GM23338 (cell line): ENCODE data around the gene ANKFY1. TPM values are rescaled to one million over a fixed set of nuclear protein-coding genes. Genes with fewer than 3 reads are reported as not detected.

Source experiments
- ATAC-seq: fragments of 200-7000 bp; cut with Tn5 transposase; 3 replicates; pipeline ENCODE4 v1.9.1; 2020
- DNase-seq: peaks from one replicate; pipeline ENCODE4 v3.0.0-alpha.2; 2015; ENCODE audit warnings: low spot score
- H2AFZ ChIP-seq: fragments of 200-600 bp; sonication (generic); 2 replicates; pipeline ENCODE4 v1.8.0; 2016; ENCODE audit warnings: antibody characterized with exemption, mild to moderate bottlenecking, moderate library complexity
- H3F3A ChIP-seq: fragments of 200-600 bp; sonication (generic); replicated peaks from 2 replicates; pipeline ENCODE4 v1.8.0; 2017; ENCODE audit warnings: antibody characterized with exemption, mixed run types, low read depth
- H3K27ac ChIP-seq: fragments of 200-600 bp; sonication (generic); 2 replicates; pipeline ENCODE4 v1.6.1; 2016; ENCODE audit warnings: low read depth
- H3K27me3 ChIP-seq: fragments of 200-600 bp; sonication (generic); 2 replicates; pipeline ENCODE4 v1.8.0; 2016; ENCODE audit warnings: mild to moderate bottlenecking, mixed run types, moderate library complexity; ENCODE audit not compliant: insufficient read depth
- H3K36me3 ChIP-seq: fragments of 200-600 bp; sonication (generic); 2 replicates; pipeline ENCODE4 v1.8.0; 2016; ENCODE audit warnings: mild to moderate bottlenecking; ENCODE audit not compliant: insufficient read depth
- H3K4me1 ChIP-seq: fragments of 200-600 bp; sonication (generic); 2 replicates; pipeline ENCODE4 v1.8.0; 2016; ENCODE audit warnings: mild to moderate bottlenecking, moderate library complexity; ENCODE audit not compliant: insufficient read depth
- H3K4me2 ChIP-seq: fragments of 200-600 bp; sonication (generic); 2 replicates; pipeline ENCODE4 v1.7.1; 2017; ENCODE audit warnings: mixed run types
- H3K4me3 ChIP-seq: fragments of 200-600 bp; sonication (generic); 2 replicates; pipeline ENCODE4 v1.6.1; 2016; ENCODE audit warnings: mixed run types
- H3K79me2 ChIP-seq: fragments of 200-600 bp; sonication (generic); replicated peaks from 2 replicates; pipeline ENCODE4 v1.8.0; 2017; ENCODE audit warnings: mild to moderate bottlenecking; ENCODE audit not compliant: insufficient read depth
- H3K9me2 ChIP-seq: fragments of 200-600 bp; sonication (generic); 2 replicates; pipeline ENCODE4 v1.8.0; 2017; ENCODE audit not compliant: insufficient read depth
- H4K20me1 ChIP-seq: fragments of 200-600 bp; sonication (generic); replicated peaks from 2 replicates; pipeline ENCODE4 v1.8.0; 2017; ENCODE audit warnings: mild to moderate bottlenecking; ENCODE audit not compliant: insufficient read depth
- H3K27ac Mint-ChIP-seq: 2 replicates; pipeline ENCODE4 v1.8.0; 2020; ENCODE audit warnings: inconsistent platforms, mild to moderate bottlenecking, moderate library complexity, mixed read lengths
- H3K27me3 Mint-ChIP-seq: 3 replicates; pipeline ENCODE4 v1.8.0; 2022; ENCODE audit warnings: low read depth, mild to moderate bottlenecking, moderate library complexity, mixed read lengths, inconsistent platforms; ENCODE audit not compliant: insufficient read depth, poor library complexity
- H3K36me3 Mint-ChIP-seq: 3 replicates; pipeline ENCODE4 v1.8.0; 2021; ENCODE audit warnings: low read depth, mild to moderate bottlenecking, inconsistent platforms, moderate library complexity, mixed read lengths
- H3K4me1 Mint-ChIP-seq: 3 replicates; pipeline ENCODE4 v1.8.0; 2020; ENCODE audit warnings: mild to moderate bottlenecking, inconsistent platforms, mixed read lengths
- H3K4me3 Mint-ChIP-seq: 3 replicates; pipeline ENCODE4 v1.8.0; 2021; ENCODE audit warnings: moderate library complexity, mild to moderate bottlenecking, inconsistent platforms, mixed read lengths
- H3K9me3 Mint-ChIP-seq: 3 replicates; pipeline ENCODE4 v1.8.0; 2020; ENCODE audit warnings: moderate library complexity, mild to moderate bottlenecking, inconsistent platforms, mixed read lengths
- ZNF462 ChIP-seq: fragments of 250-450 bp; sonication (Bioruptor Pico); IDR thresholded peaks from 2 replicates; pipeline ENCODE4 v1.5.0; 2020; ENCODE audit warnings: mild to moderate bottlenecking, moderate library complexity
- polyA plus RNA-seq: library from polyadenylated mRNA; unstranded; fragments of >200 nt; fragmentation: Nextera tagmentation; extraction: Ambion mirVana; gene quantifications from 2 replicates; pipeline ENCODE4 v1.2.1, GENCODE V29; 2016
- small RNA-seq: library from RNA; depleted of rRNA; stranded (forward); fragments of <200 nt; gene quantifications from one replicate; pipeline ENCODE3, GENCODE V24; 2014; ENCODE audit warnings: low replicate concordance
- total RNA-seq: library from RNA; depleted of rRNA; stranded (reverse); fragments of >200 nt; shearing (Covaris generic); gene quantifications from 2 replicates; pipeline ENCODE4 v1.2.3, GENCODE V29; 2014; rRNA removed
- TF ChIP-seq, protein P1 (sequence below), 2 experiments: fragments of 200-600 bp in 1 of 2; sonication (generic) in 1 of 2; conservative IDR thresholded peaks; 2 replicates each; pipeline versions ENCODE4 v1.5.1 to v1.6.1; 2016 to 2017; ENCODE audit warnings: antibody characterized with exemption in 2 of 2, low read depth in 2 of 2, mild to moderate bottlenecking in 2 of 2, moderate library complexity in 1 of 2

The ANKFY1 gene
- total and polyA plus RNA-seq, 2 experiments from 2014 or later: 12.9 to 44.4 TPM

DNA sequence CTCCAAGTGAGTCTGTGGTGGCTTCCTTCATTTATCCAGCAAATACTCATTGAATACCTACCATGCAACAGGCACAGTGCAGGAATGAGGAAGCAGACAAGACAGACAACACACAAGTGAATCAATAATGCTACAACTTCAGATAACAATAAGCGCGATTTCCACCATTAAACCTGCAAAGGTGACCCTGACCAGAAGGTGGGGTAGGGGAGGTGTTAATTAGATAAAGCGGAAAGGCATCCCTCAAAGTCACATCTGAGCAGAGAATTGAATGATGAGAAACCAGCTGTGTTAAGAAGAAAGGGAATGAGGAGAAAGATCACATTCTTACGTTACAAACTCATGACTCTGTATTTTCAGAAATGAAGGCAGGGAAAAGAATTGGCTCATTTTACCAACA lies 147.3 kb downstream of the ANKFY1 start:
- Histone ChIP-seq H3K4me2 (no peak overlapping the region), H2AFZ (no peak overlapping the region), H3K4me3 (no peak overlapping the region), H3K27me3 (no peaks in the 10 kb centered on the region), H3K4me1 (no peaks in the 10 kb centered on the region), H3K79me2 (no peaks in the 10 kb centered on the region), H3F3A (no peaks in the 10 kb centered on the region), H3K27ac (no peak overlapping the region), H3K36me3 (no peaks in the 10 kb centered on the region; the same call in 1 of the 2 replicates), H3K9me2 (no peaks in the 10 kb centered on the region), H4K20me1 (no peaks in the 10 kb centered on the region)
- peak; percentile 32; the same call in 1 of the 3 replicates for ATAC-seq
- no peak overlapping the region; the same call in 1 of the 2 replicates for H3K27ac Mint-ChIP-seq
- DNase-seq: peak; percentile 60
- H3K4me3 Mint-ChIP-seq: no peak overlapping the region
- H3K4me1 Mint-ChIP-seq: no peaks in the 10 kb centered on the region
- TF ChIP-seq ZNF462: no peak
- TF ChIP-seq, protein P1, sequence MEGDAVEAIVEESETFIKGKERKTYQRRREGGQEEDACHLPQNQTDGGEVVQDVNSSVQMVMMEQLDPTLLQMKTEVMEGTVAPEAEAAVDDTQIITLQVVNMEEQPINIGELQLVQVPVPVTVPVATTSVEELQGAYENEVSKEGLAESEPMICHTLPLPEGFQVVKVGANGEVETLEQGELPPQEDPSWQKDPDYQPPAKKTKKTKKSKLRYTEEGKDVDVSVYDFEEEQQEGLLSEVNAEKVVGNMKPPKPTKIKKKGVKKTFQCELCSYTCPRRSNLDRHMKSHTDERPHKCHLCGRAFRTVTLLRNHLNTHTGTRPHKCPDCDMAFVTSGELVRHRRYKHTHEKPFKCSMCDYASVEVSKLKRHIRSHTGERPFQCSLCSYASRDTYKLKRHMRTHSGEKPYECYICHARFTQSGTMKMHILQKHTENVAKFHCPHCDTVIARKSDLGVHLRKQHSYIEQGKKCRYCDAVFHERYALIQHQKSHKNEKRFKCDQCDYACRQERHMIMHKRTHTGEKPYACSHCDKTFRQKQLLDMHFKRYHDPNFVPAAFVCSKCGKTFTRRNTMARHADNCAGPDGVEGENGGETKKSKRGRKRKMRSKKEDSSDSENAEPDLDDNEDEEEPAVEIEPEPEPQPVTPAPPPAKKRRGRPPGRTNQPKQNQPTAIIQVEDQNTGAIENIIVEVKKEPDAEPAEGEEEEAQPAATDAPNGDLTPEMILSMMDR (conservative IDR thresholded peaks at IDR 0.05; ENCODE audit: low read depth in 2 of 2): peak; percentile 43 to 44
- H3K27me3 Mint-ChIP-seq: peaks cover 2% of the 10 kb centered on the region
- H3K36me3 Mint-ChIP-seq: peaks cover 4% of the 10 kb centered on the region; the same call in 1 of the 3 replicates
- H3K9me3 Mint-ChIP-seq: no peaks in the 10 kb centered on the region

Small RNA genes lying within 50 kb of the gene (small RNA-seq; reads per million reads assigned to genes)
- not detected for gene RF00019

Other genes starting within 250 kb of the ANKFY1 start
- 20.0 and 23.6 TPM in 2 replicates for gene ZZEF1, start 120.9 kb downstream of the ANKFY1 start, total RNA-seq
- 1.8 and 2.5 TPM in 2 replicates for gene ZZEF1, start 120.9 kb downstream of the ANKFY1 start, polyA plus RNA-seq
- gene CYB5D2, start 120.8 kb downstream of the ANKFY1 start, total RNA-seq: 8.6 and 11.8 TPM in 2 replicates
- 4.7 and 4.8 TPM in 2 replicates for gene CYB5D2, start 120.8 kb downstream of the ANKFY1 start, polyA plus RNA-seq
- 145 and 161 TPM in 2 replicates for gene UBE2G1, start 102.7 kb upstream of the ANKFY1 start, total RNA-seq
- gene UBE2G1, start 102.7 kb upstream of the ANKFY1 start, polyA plus RNA-seq: 64.2 and 71.9 TPM in 2 replicates
- gene SPNS3, start 170.0 kb upstream of the ANKFY1 start, total RNA-seq: not detected in 2 replicates
- gene SPNS3, start 170.0 kb upstream of the ANKFY1 start, polyA plus RNA-seq: not detected in 2 replicates
- 0.78 and 2.3 TPM in 2 replicates for gene SPNS2, start 234.9 kb upstream of the ANKFY1 start, total RNA-seq
- 1.4 and 1.7 TPM in 2 replicates for gene SPNS2, start 234.9 kb upstream of the ANKFY1 start, polyA plus RNA-seq